Measurements from ENCODE around the gene CHST10. TPM values are rescaled to one million over a fixed set of nuclear protein-coding genes. Genes with fewer than 3 reads are reported as not detected.

CHST10 gene
- total RNA-seq, 1 donor from 2014 or later = 11.1 TPM

- peaks cover 15% of the 10 kb centered on the region for H3K9me3 Mint-ChIP-seq (ENCODE audit: low read depth)
- no peak overlapping the region for H3K4me3 Mint-ChIP-seq (ENCODE audit: unreplicated experiment)
- TF ChIP-seq CTCF (IDR thresholded peaks at IDR 0.05) = no peak
Observed at GRCh38 chr2:100427111-100427510, 9.6 kb upstream of the CHST10 start.

GRCh38 chr2:100426384-100426720, 8.9 kb upstream of the CHST10 start:
- Mint-ChIP-seq H3K27me3 (ENCODE audit: low read depth) (peaks cover 50% of the 10 kb centered on the region), H3K4me1 (ENCODE audit: low read depth) (no peaks in the 10 kb centered on the region), H3K4me3 (ENCODE audit: unreplicated experiment) (no peak overlapping the region), H3K9me3 (ENCODE audit: low read depth) (peaks cover 15% of the 10 kb centered on the region), H3K36me3 (ENCODE audit: low read depth) (peaks cover 1% of the 10 kb centered on the region), H3K27ac (ENCODE audit: unreplicated experiment) (no peak overlapping the region)
- DNase-seq (ENCODE audit: low spot score) = no peak
- TF ChIP-seq CTCF (IDR thresholded peaks at IDR 0.05) = no peak

More at GRCh38 chr2:100427111-100427510, 9.6 kb upstream of the CHST10 start:
- Mint-ChIP-seq H3K27me3 (ENCODE audit: low read depth) (peaks cover 52% of the 10 kb centered on the region), H3K36me3 (ENCODE audit: low read depth) (peaks cover 1% of the 10 kb centered on the region), H3K27ac (ENCODE audit: unreplicated experiment) (no peak overlapping the region), H3K4me1 (ENCODE audit: low read depth) (no peaks in the 10 kb centered on the region)
- no peak for DNase-seq (ENCODE audit: low spot score)

- no peak for TF ChIP-seq CTCF (IDR thresholded peaks at IDR 0.05)
- no peak overlapping the region for H3K4me3 Mint-ChIP-seq (ENCODE audit: unreplicated experiment)
- H3K27me3 Mint-ChIP-seq (ENCODE audit: low read depth) = peaks cover 45% of the 10 kb centered on the region
- no peak overlapping the region for H3K27ac Mint-ChIP-seq (ENCODE audit: unreplicated experiment)
- no peaks in the 10 kb centered on the region for H3K4me1 Mint-ChIP-seq (ENCODE audit: low read depth)
- peaks cover 13% of the 10 kb centered on the region for H3K9me3 Mint-ChIP-seq (ENCODE audit: low read depth)
- peaks cover 1% of the 10 kb centered on the region for H3K36me3 Mint-ChIP-seq (ENCODE audit: low read depth)
- no peak for DNase-seq (ENCODE audit: low spot score)
Observed at GRCh38 chr2:100425573-100426383, 8.3 kb upstream of the CHST10 start.

GRCh38 chr2:100425107-100425506, 7.6 kb upstream of the CHST10 start:
- peaks cover 40% of the 10 kb centered on the region for H3K27me3 Mint-ChIP-seq (ENCODE audit: low read depth)
- no peak overlapping the region for H3K4me3 Mint-ChIP-seq (ENCODE audit: unreplicated experiment)
- H3K36me3 Mint-ChIP-seq (ENCODE audit: low read depth) = peaks cover 1% of the 10 kb centered on the region
- no peaks in the 10 kb centered on the region for H3K4me1 Mint-ChIP-seq (ENCODE audit: low read depth)
- H3K27ac Mint-ChIP-seq (ENCODE audit: unreplicated experiment) = no peak overlapping the region
- peaks cover 7% of the 10 kb centered on the region for H3K9me3 Mint-ChIP-seq (ENCODE audit: low read depth)
- no peak for DNase-seq (ENCODE audit: low spot score)
- no peak for TF ChIP-seq CTCF (IDR thresholded peaks at IDR 0.05)

- Mint-ChIP-seq H3K36me3 (ENCODE audit: low read depth) (peaks cover 1% of the 10 kb centered on the region), H3K9me3 (ENCODE audit: low read depth) (peaks cover 3% of the 10 kb centered on the region), H3K27ac (ENCODE audit: unreplicated experiment) (no peak overlapping the region), H3K4me3 (ENCODE audit: unreplicated experiment) (no peak overlapping the region), H3K27me3 (ENCODE audit: low read depth) (peaks cover 37% of the 10 kb centered on the region), H3K4me1 (ENCODE audit: low read depth) (no peaks in the 10 kb centered on the region)
- TF ChIP-seq CTCF (IDR thresholded peaks at IDR 0.05) = no peak
- DNase-seq (ENCODE audit: low spot score) = no peak
Observed at GRCh38 chr2:100424277-100424875, 6.9 kb upstream of the CHST10 start.

Measured in chondrocyte (in vitro differentiated cells).